Peyer's patch (tissue), 4 donors: ENCODE results near the gene PRKAR1B. TPM values are rescaled to one million over a fixed set of nuclear protein-coding genes. Genes with fewer than 3 reads are reported as not detected.
"Not testable (repeated sequence)": the region's sequence is repeated elsewhere in the genome, so short reads cannot be mapped to it uniquely, and the experiment has no call there.

Experiments
- DNase-seq, 3 donors: peaks; one replicate each; pipeline ENCODE4 v3.0.0-alpha.2; 2017 to 2019
- H3K27ac ChIP-seq, 4 donors: fragments of 200-600 bp; sonication (generic); one replicate each; pipeline ENCODE4 v1.5.1; 2016 to 2019
- H3K27me3 ChIP-seq, 2 donors: fragments of 200-600 bp; sonication (generic); one replicate each; pipeline ENCODE4 v1.5.1; 2019
- H3K36me3 ChIP-seq, 3 donors: fragments of 200-600 bp; sonication (generic); one replicate each; pipeline ENCODE4 v1.5.1; 2016 to 2019
- H3K4me1 ChIP-seq, 4 donors: fragments of 200-600 bp; sonication (generic); one replicate each; pipeline ENCODE4 v1.5.1; 2016 to 2019
- H3K4me3 ChIP-seq, 4 donors: fragments of 200-600 bp; sonication (generic); 1 replicate in 3 of 4; 2 replicates in 1 of 4; pipeline ENCODE4 v1.5.1; 2016 to 2019; ENCODE audit warnings: mild to moderate bottlenecking in 1 of 4
- H3K9me3 ChIP-seq, 4 donors: fragments of 200-600 bp; sonication (generic); one replicate each; pipeline ENCODE4 v1.5.1; 2016 to 2019; ENCODE audit warnings: mild to moderate bottlenecking in 1 of 4
- CTCF ChIP-seq, 6 experiments: fragments of 450-650 bp in 4 of 6; fragments of 200-600 bp in 2 of 6; sonication (generic) in 1 of 6; IDR thresholded peaks; one replicate each; pipeline ENCODE4 v1.5.1; 2017 to 2019; ENCODE audit warnings: antibody characterized with exemption in 6 of 6, mild to moderate bottlenecking in 3 of 6, moderate library complexity in 1 of 6
- POLR2A ChIP-seq, 2 donors: fragments of 450-650 bp; IDR thresholded peaks; one replicate each; pipeline ENCODE4 v1.5.1; 2017; ENCODE audit warnings: antibody characterized with exemption in 2 of 2, mild to moderate bottlenecking in 2 of 2, moderate library complexity in 2 of 2
- total RNA-seq, 4 donors: library from RNA; depleted of rRNA; stranded (reverse); fragments of >200 nt; gene quantifications; one replicate each; pipeline ENCODE4 v1.1.0, GENCODE V29; 2016

The PRKAR1B gene
- total RNA-seq, 4 donors from 2014 or later: 13.0 to 42.9 (median 17.0) TPM

DNA sequence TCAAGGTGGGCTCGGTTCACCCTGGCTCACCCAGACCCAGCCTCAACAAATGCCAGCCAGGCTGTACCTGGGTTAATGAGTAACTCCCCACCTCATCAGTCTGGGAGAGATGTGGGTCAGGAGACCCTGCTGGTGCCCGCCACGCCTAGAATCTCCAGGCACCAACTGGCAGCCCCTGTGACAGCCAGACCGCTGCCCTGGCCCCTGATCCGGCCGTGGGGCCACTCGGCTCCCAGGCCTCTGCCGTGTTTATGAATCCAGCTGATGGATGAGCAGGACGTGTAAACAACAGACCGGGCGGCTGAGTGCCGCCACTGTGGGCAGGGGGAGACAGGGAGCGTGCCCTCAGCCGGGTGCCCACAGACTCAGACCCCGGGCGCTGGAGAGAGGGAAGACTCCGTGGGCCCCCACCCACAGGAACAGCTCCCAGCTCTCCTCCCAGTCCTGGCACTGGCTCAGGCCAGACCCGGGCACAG is 173.4 kb downstream of the PRKAR1B start:
- H3K9me3 ChIP-seq: no peaks in the 10 kb centered on the region
- no peak overlapping the region for H3K4me3 ChIP-seq
- TF ChIP-seq POLR2A (IDR thresholded peaks at IDR 0.05): no peak
- TF ChIP-seq CTCF (IDR thresholded peaks at IDR 0.05): no peak
- H3K4me1 ChIP-seq: no peaks in the 10 kb centered on the region
- no peaks in the 10 kb centered on the region for H3K27me3 ChIP-seq
- H3K36me3 ChIP-seq: no peaks in the 10 kb centered on the region
- no peak for DNase-seq
- no peak overlapping the region for H3K27ac ChIP-seq

- Histone ChIP-seq H3K9me3 (no peaks in the 10 kb centered on the region), H3K36me3 (no peaks in the 10 kb centered on the region), H3K4me3 (no peak overlapping the region), H3K27me3 (no peaks in the 10 kb centered on the region), H3K27ac (no peak overlapping the region), H3K4me1 (no peaks in the 10 kb centered on the region)
- TF ChIP-seq POLR2A (IDR thresholded peaks at IDR 0.05) (no peak), CTCF (IDR thresholded peaks at IDR 0.05) (no peak)
- no peak for DNase-seq
Measured at GRCh38 chr7:552868-553635, 174.0 kb downstream of the PRKAR1B start.

- not testable (repeated sequence) for H3K9me3 ChIP-seq
Measured at GRCh38 chr7:552151-552867, 174.8 kb downstream of the PRKAR1B start.

DNA sequence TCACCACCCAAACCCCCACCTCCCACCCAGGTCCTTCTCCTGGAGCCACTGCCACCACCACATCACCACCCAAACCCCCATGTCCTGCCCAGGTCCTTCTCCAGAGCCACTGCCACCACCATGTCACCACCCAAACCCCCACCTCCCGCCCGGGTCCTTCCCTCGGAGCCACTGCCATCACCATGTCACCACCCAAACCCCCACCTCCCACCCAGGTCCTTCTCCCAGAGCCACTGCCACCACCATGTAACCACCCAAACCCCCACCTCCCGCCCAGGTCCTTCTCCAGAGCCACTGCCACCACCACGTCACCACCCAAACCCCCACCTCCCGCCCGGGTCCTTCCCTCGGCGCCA is 175.5 kb downstream of the PRKAR1B start:
- H3K4me3 ChIP-seq, H3K9me3 ChIP-seq, H3K27ac ChIP-seq, H3K36me3 ChIP-seq, DNase-seq, H3K27me3 ChIP-seq, H3K4me1 ChIP-seq: not testable (repeated sequence)

More at GRCh38 chr7:552151-552867, 174.8 kb downstream of the PRKAR1B start:
- not testable (repeated sequence) for H3K27ac ChIP-seq, H3K4me3 ChIP-seq, DNase-seq, H3K36me3 ChIP-seq, H3K4me1 ChIP-seq, H3K27me3 ChIP-seq

- no peak for TF ChIP-seq CTCF (IDR thresholded peaks at IDR 0.05)
- TF ChIP-seq POLR2A (IDR thresholded peaks at IDR 0.05): no peak
- Histone ChIP-seq H3K4me3 (no peak overlapping the region), H3K27me3 (no peaks in the 10 kb centered on the region), H3K9me3 (no peaks in the 10 kb centered on the region), H3K4me1 (no peaks in the 10 kb centered on the region), H3K36me3 (no peaks in the 10 kb centered on the region), H3K27ac (no peak overlapping the region)
- no peak for DNase-seq
Measured at GRCh38 chr7:550881-551614, 176.0 kb downstream of the PRKAR1B start.

GRCh38 chr7:549891-550625 is 177.0 kb downstream of the PRKAR1B start:
- DNase-seq: no peak
- no peaks in the 10 kb centered on the region for H3K9me3 ChIP-seq

More at GRCh38 chr7:549891-550625, 177.0 kb downstream of the PRKAR1B start:
- H3K4me1 ChIP-seq: no peaks in the 10 kb centered on the region
- no peaks in the 10 kb centered on the region for H3K36me3 ChIP-seq
- H3K27me3 ChIP-seq: no peaks in the 10 kb centered on the region
- no peak overlapping the region for H3K27ac ChIP-seq
- TF ChIP-seq CTCF (IDR thresholded peaks at IDR 0.05) (no peak), POLR2A (IDR thresholded peaks at IDR 0.05) (no peak)
- no peak overlapping the region for H3K4me3 ChIP-seq
